SK-N-SH treated with all-trans-retinoic acid at 6 μM for 48 hours (cell line): ENCODE data around the gene PFN4.
A peak's percentile ranks its signal among the peaks of the same experiment; 100 is the strongest.

ENCODE experiments used
- ATAC-seq: fragments of 200-7000 bp; cut with Tn5 transposase; 3 replicates; pipeline ENCODE4 v1.9.1; 2020; ENCODE audit warnings: mild to moderate bottlenecking, moderate library complexity
- BACH2 ChIP-seq: fragments of 250-450 bp; sonication (Bioruptor Pico); IDR thresholded peaks from 2 replicates; pipeline ENCODE4 v1.9.0; 2021; ENCODE audit warnings: mild to moderate bottlenecking, borderline replicate concordance
- CSDC2 ChIP-seq: fragments of 250-450 bp; sonication (Bioruptor Pico); IDR thresholded peaks from 2 replicates; pipeline ENCODE4 v1.5.0; 2020; ENCODE audit warnings: mild to moderate bottlenecking, moderate library complexity
- ESRRG ChIP-seq: fragments of 250-450 bp; sonication (Bioruptor Pico); IDR thresholded peaks from 2 replicates; pipeline ENCODE4 v1.6.1; 2021; ENCODE audit warnings: mild to moderate bottlenecking
- GLIS3 ChIP-seq: fragments of 250-450 bp; sonication (Bioruptor Pico); IDR thresholded peaks from 2 replicates; pipeline ENCODE4 v1.5.0; 2020; ENCODE audit warnings: mild to moderate bottlenecking, moderate library complexity
- ISL1 ChIP-seq: fragments of 250-450 bp; sonication (Bioruptor Pico); IDR thresholded peaks from 2 replicates; pipeline ENCODE4 v2.1.2; 2022; ENCODE audit warnings: mild to moderate bottlenecking, moderate library complexity
- OSR1 ChIP-seq: fragments of 250-450 bp; sonication (Bioruptor Pico); IDR thresholded peaks from 2 replicates; pipeline ENCODE4 v1.8.0; 2022; ENCODE audit warnings: moderate library complexity, mild to moderate bottlenecking, inconsistent platforms
- POU6F1 ChIP-seq: fragments of 250-450 bp; sonication (Bioruptor Pico); IDR thresholded peaks from 2 replicates; pipeline ENCODE4 v1.8.0; 2021; ENCODE audit warnings: low read depth, mild to moderate bottlenecking, moderate library complexity, borderline replicate concordance
- PPARA ChIP-seq: fragments of 250-450 bp; sonication (Bioruptor Pico); IDR thresholded peaks from 2 replicates; pipeline ENCODE4 v1.5.0; 2020; ENCODE audit warnings: mild to moderate bottlenecking, borderline replicate concordance
- SNAI2 ChIP-seq: fragments of 250-450 bp; sonication (Bioruptor Pico); IDR thresholded peaks from 2 replicates; pipeline ENCODE4 v1.5.0; 2020; ENCODE audit warnings: mild to moderate bottlenecking, moderate library complexity
- TCF4 ChIP-seq: fragments of 250-450 bp; sonication (Bioruptor Pico); IDR thresholded peaks from 2 replicates; pipeline ENCODE4 v1.8.0; 2021; ENCODE audit warnings: mild to moderate bottlenecking, moderate library complexity, borderline replicate concordance
- TOX ChIP-seq: fragments of 250-450 bp; sonication (Bioruptor Pico); IDR thresholded peaks from 2 replicates; pipeline ENCODE4 v1.8.0; 2021; ENCODE audit warnings: mild to moderate bottlenecking, moderate library complexity, borderline replicate concordance
- ZFP3 ChIP-seq: fragments of 250-450 bp; sonication (Bioruptor Pico); IDR thresholded peaks from 2 replicates; pipeline ENCODE4 v1.5.0; 2020; ENCODE audit warnings: mild to moderate bottlenecking, moderate library complexity
- ZFP30 ChIP-seq: fragments of 450-650 bp; formaldehyde crosslinking; IDR thresholded peaks from 2 replicates; pipeline ENCODE4 v1.5.0; 2022; ENCODE audit warnings: mild to moderate bottlenecking, moderate library complexity
- ZNF8 ChIP-seq: fragments of 450-650 bp; formaldehyde crosslinking; IDR thresholded peaks from 2 replicates; pipeline ENCODE4 v1.5.0; 2020; ENCODE audit warnings: mild to moderate bottlenecking, moderate library complexity
- TF ChIP-seq, protein P1 (sequence below): fragments of 250-450 bp; sonication (Bioruptor Pico); IDR thresholded peaks from 2 replicates; pipeline ENCODE4 v1.8.0; 2020; ENCODE audit warnings: mild to moderate bottlenecking, moderate library complexity, borderline replicate concordance
- TF ChIP-seq, protein P2 (sequence below): fragments of 250-450 bp; sonication (Bioruptor Pico); IDR thresholded peaks from 2 replicates; pipeline ENCODE4 v1.5.1; 2020; ENCODE audit warnings: low read depth, mild to moderate bottlenecking, moderate library complexity
- TF ChIP-seq, protein P3 (sequence below): fragments of 250-450 bp; sonication (Bioruptor Pico); IDR thresholded peaks from 2 replicates; pipeline ENCODE4 v1.5.0; 2020; ENCODE audit warnings: mild to moderate bottlenecking, moderate library complexity

Gene PFN4

DNA sequence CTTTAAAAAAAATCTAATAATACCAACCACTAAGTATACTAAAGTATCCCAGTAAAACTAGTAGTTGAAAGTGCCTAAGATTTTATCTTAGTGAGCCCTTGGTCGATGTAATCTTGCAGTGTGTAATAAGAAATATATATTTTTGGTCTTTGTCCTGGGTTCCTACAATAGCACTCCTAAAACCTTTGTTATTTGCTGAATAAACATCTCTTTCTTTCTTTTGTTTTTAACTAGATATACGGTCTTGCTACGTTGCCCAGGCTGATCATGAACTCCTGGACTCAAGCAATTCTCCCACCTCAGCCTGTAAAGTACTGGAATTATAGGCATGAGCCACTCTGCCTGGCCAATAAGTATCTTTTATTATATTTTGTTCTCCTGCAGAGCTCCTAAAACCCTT is 36.1 kb downstream of the PFN4 start (continued):
- TF ChIP-seq, protein P1, sequence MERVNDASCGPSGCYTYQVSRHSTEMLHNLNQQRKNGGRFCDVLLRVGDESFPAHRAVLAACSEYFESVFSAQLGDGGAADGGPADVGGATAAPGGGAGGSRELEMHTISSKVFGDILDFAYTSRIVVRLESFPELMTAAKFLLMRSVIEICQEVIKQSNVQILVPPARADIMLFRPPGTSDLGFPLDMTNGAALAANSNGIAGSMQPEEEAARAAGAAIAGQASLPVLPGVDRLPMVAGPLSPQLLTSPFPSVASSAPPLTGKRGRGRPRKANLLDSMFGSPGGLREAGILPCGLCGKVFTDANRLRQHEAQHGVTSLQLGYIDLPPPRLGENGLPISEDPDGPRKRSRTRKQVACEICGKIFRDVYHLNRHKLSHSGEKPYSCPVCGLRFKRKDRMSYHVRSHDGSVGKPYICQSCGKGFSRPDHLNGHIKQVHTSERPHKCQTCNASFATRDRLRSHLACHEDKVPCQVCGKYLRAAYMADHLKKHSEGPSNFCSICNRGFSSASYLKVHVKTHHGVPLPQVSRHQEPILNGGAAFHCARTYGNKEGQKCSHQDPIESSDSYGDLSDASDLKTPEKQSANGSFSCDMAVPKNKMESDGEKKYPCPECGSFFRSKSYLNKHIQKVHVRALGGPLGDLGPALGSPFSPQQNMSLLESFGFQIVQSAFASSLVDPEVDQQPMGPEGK (CRISPR knock-in tag), result no peak
- no peak for TF ChIP-seq GLIS3 (CRISPR knock-in tag)
- TF ChIP-seq BACH2, result no peak
- no peak for TF ChIP-seq ZFP30 (CRISPR knock-in tag)
- no peak for TF ChIP-seq OSR1 (CRISPR knock-in tag)
- TF ChIP-seq PPARA, result no peak

DNA sequence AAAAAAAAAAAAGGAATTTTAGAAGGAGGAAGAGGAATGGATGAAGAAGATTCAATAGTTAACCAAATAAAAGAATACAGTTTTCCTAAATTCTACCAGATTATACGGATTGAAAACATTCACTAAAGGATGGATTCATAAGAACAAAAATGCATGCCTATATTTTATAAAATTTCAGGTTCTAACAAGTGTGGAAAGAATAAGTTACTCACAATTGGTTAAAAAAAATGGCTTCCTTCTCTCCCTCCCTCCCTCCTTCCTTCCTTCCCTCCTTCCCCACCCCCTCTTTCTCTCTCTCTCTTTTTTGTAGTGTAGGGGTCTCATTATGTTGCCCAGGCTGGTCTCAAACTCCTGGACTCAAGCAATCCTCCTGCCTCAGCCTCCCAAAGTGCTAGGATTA is 36.9 kb downstream of the PFN4 start:
- TF ChIP-seq, protein P1 (CRISPR knock-in tag), result no peak
- no peak for TF ChIP-seq TOX
- no peak for ATAC-seq

- TF ChIP-seq OSR1 (CRISPR knock-in tag) (no peak), POU6F1 (no peak), BACH2 (no peak), ZFP3 (CRISPR knock-in tag) (no peak), CSDC2 (no peak), ESRRG (CRISPR knock-in tag) (no peak)
- TF ChIP-seq, protein P2, sequence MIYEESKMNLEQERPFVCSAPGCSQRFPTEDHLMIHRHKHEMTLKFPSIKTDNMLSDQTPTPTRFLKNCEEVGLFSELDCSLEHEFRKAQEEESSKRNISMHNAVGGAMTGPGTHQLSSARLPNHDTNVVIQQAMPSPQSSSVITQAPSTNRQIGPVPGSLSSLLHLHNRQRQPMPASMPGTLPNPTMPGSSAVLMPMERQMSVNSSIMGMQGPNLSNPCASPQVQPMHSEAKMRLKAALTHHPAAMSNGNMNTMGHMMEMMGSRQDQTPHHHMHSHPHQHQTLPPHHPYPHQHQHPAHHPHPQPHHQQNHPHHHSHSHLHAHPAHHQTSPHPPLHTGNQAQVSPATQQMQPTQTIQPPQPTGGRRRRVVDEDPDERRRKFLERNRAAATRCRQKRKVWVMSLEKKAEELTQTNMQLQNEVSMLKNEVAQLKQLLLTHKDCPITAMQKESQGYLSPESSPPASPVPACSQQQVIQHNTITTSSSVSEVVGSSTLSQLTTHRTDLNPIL (CRISPR knock-in tag), result no peak
- TF ChIP-seq, protein P3, sequence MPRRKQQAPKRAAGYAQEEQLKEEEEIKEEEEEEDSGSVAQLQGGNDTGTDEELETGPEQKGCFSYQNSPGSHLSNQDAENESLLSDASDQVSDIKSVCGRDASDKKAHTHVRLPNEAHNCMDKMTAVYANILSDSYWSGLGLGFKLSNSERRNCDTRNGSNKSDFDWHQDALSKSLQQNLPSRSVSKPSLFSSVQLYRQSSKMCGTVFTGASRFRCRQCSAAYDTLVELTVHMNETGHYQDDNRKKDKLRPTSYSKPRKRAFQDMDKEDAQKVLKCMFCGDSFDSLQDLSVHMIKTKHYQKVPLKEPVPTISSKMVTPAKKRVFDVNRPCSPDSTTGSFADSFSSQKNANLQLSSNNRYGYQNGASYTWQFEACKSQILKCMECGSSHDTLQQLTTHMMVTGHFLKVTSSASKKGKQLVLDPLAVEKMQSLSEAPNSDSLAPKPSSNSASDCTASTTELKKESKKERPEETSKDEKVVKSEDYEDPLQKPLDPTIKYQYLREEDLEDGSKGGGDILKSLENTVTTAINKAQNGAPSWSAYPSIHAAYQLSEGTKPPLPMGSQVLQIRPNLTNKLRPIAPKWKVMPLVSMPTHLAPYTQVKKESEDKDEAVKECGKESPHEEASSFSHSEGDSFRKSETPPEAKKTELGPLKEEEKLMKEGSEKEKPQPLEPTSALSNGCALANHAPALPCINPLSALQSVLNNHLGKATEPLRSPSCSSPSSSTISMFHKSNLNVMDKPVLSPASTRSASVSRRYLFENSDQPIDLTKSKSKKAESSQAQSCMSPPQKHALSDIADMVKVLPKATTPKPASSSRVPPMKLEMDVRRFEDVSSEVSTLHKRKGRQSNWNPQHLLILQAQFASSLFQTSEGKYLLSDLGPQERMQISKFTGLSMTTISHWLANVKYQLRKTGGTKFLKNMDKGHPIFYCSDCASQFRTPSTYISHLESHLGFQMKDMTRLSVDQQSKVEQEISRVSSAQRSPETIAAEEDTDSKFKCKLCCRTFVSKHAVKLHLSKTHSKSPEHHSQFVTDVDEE (CRISPR knock-in tag), result no peak
- TF ChIP-seq, protein P1 (CRISPR knock-in tag), result no peak
- no peak for ATAC-seq
These were observed 38.0 kb downstream of the PFN4 start for GRCh38 chr2:24085200-24085489.

DNA sequence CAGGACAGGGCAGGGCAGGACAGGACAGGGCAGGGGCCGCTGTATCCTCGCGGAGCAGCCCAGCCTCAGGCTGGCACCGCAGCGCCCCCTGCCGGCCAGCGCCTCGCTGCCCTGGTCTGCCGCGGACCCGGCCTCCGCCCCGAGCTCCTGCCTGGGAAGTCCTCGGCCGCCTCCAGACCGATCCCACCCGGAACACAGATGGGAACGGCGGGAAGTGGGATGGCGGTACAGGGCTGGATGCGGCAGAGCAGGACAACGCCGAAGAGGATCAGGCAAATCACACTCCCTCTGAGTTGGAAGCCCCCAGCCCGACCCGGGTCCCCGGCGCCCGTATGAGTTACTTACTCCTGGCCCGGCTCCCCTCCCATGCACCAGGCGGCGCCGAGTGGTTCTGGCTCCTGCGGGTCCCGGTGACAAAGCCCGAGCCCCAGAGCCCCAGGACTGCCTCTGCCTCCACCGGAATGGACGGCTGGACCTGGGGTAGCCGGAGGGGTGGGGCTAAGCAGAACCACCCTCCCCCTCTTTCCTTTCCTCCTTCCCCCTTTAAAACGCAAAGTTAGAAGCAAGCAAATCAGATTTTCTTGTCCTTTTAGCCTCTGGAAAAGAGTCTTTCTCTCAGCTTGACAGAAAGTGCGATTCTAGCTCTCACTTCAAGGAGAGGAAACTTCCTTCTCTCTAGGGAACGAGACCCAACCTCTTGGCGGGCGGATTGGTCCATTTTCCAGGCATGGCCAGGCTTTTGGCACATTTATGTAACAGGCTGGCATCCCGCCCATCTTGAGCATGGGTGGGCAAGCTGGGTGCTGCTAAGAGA is 38.5 kb downstream of the PFN4 start, which contains the start of gene TP53I3:
TSS of gene TP53I3 (minus strand) at position 449 of the 814 bp plus-strand sequence. CDS start 508 bp downstream, outside the sequence.
- peak; percentile 95 for ATAC-seq
- peak; percentile 3; the same call in 1 of the 2 replicates for TF ChIP-seq ISL1 (CRISPR knock-in tag)
- TF ChIP-seq, protein P1 (CRISPR knock-in tag), result no peak; the same call in 1 of the 2 replicates
- no peak for TF ChIP-seq TCF4 (CRISPR knock-in tag)
- TF ChIP-seq ZNF8 (CRISPR knock-in tag), result peak; percentile 29; the same call in 1 of the 2 replicates
- TF ChIP-seq SNAI2 (CRISPR knock-in tag), result no peak
- TF ChIP-seq ZFP3 (CRISPR knock-in tag), result peak; percentile 69
- TF ChIP-seq BACH2, result no peak
- TF ChIP-seq, protein P3 (CRISPR knock-in tag), result peak; percentile 81
